ENCODE data around the gene SIRT4. TPM values are rescaled to one million over a fixed set of nuclear protein-coding genes. Genes with fewer than 3 reads are reported as not detected.

SIRT4 gene
- total and polyA plus RNA-seq, 2 of the 4 experiments (the other 2 are of a cell fraction): 0.87 to 2.0 TPM

- no TSS peak for BruUV-seq (replicated peaks)
- H2BK15ac ChIP-seq (ENCODE audit: low read depth, low read length): no peak overlapping the region
- H3K27me3 ChIP-seq (ENCODE audit: control insufficient read depth, insufficient read depth, low read length): peaks cover 17% of the 10 kb centered on the region; the same call in 1 of the 2 replicates
- no peak overlapping the region for H2BK120ac ChIP-seq (ENCODE audit: low read depth, low read length)
- intact Hi-C loops (cut with micrococcal nuclease): no loop called here
- no peaks in the 10 kb centered on the region for H3K4me1 ChIP-seq (ENCODE audit: control insufficient read depth, insufficient read depth, low read length)
- H3K18ac ChIP-seq (ENCODE audit: low read depth, low read length): no peak overlapping the region
- no peaks in the 10 kb centered on the region for H3K9me1 ChIP-seq (ENCODE audit: insufficient read depth, low read length)
- WGBS, 2 experiments (ENCODE audit: extremely low coverage in 2 of 2, insufficient read length in 1 of 2): 80% methylated on average over 1 of the region's 3 CpGs; no CpG with 5 or more reads in 1 of the 2 experiments
- no peak overlapping the region for H4K91ac ChIP-seq (ENCODE audit: insufficient read depth, low read depth, low read length)
- CTCF ChIA-PET: no interaction called here
- H3K27ac ChIP-seq (ENCODE audit: insufficient read depth, low read length): no peak overlapping the region
- H3K4me3 ChIP-seq (ENCODE audit: insufficient read depth, low read depth, low read length): no peak overlapping the region
- in situ Hi-C loops (cut with MboI; ENCODE audit: low sequenced_read_pairs): loop anchor here (25.0 kb wide), 1 partner anchor 106 kb away; the partner anchor contains the start of genes COX6A1, GATC and TRIAP1
- H2AK9ac ChIP-seq (replicated peaks; ENCODE audit: low read depth, low read length, poor library complexity): no peak overlapping the region
- no peak overlapping the region for H3K4ac ChIP-seq (ENCODE audit: low read depth, low read length)
- H2BK20ac ChIP-seq (ENCODE audit: low read depth, low read length): no peak overlapping the region
- no peak overlapping the region for H4K8ac ChIP-seq (ENCODE audit: low read depth in 2 of 2, low read length in 2 of 2)
- H2AK5ac ChIP-seq (ENCODE audit: low read depth, low read length): no peak overlapping the region
- no peaks in the 10 kb centered on the region for H3K9me3 ChIP-seq (ENCODE audit: control insufficient read depth, insufficient read depth, low read length)
- H2BK5ac ChIP-seq (ENCODE audit: low read depth, low read length, poor library complexity, severe bottlenecking): no peak overlapping the region
- H3K79me1 ChIP-seq (ENCODE audit: low read depth in 1 of 2, low read length in 2 of 2): no peaks in the 10 kb centered on the region
- H3K56ac ChIP-seq (ENCODE audit: extremely low read depth, insufficient read depth, low read length): no peak overlapping the region
- no peaks in the 10 kb centered on the region for H3K36me3 ChIP-seq (ENCODE audit: control insufficient read depth, insufficient read depth, low read length)
- no peak overlapping the region for H3K14ac ChIP-seq (replicated peaks; ENCODE audit: low read depth, low read length)
- POLR2A ChIA-PET (ENCODE audit: unreplicated experiment): no interaction called here
- H4K5ac ChIP-seq (ENCODE audit: low read depth, low read length): no peak overlapping the region
- no peak overlapping the region for H3K23ac ChIP-seq (ENCODE audit: low read depth, low read length)
- no peak overlapping the region for H3K4me2 ChIP-seq (ENCODE audit: low read depth, low read length)
- ATAC-seq (ENCODE audit: low read depth) (no peak), DNase-seq (no peak)
- H2AFZ ChIP-seq (replicated peaks; ENCODE audit: low read length, poor library complexity): no peak overlapping the region
- no peak overlapping the region for H3K9ac ChIP-seq (ENCODE audit: low read depth, low read length)
- TF ChIP-seq POLR2A (IDR thresholded peaks at IDR 0.05; ENCODE audit: low read depth, low read length) (no peak), MXI1 (IDR thresholded peaks at IDR 0.05; ENCODE audit: borderline replicate concordance, low read depth, low read length) (no peak), MAFK (IDR thresholded peaks at IDR 0.05; ENCODE audit: low read depth, low read length) (no peak), SMC3 (IDR thresholded peaks at IDR 0.05; ENCODE audit: low read depth, low read length) (no peak), BHLHE40 (IDR thresholded peaks at IDR 0.05; ENCODE audit: low read depth, low read length) (no peak), USF2 (IDR thresholded peaks at IDR 0.05; ENCODE audit: low read depth, low read length) (no peak)
- dilution Hi-C loops (cut with HindIII; ENCODE audit: low sequenced_read_pairs, unreplicated experiment): no loop called here
- H4K20me1 ChIP-seq (ENCODE audit: insufficient read depth, low read length): no peaks in the 10 kb centered on the region
Measured at GRCh38 chr12:120331390-120331789, 29.3 kb downstream of the SIRT4 start.
